Sigmoid colon (tissue), 4 donors: Measurements from ENCODE around the gene RPS14.

Experiments used
- POLR2A ChIP-seq, 2 donors: fragments of 450-650 bp; IDR thresholded peaks; one replicate each; pipeline ENCODE4 v1.6.1; 2016; ENCODE audit warnings: antibody characterized with exemption in 2 of 2, mild to moderate bottlenecking in 2 of 2, moderate library complexity in 2 of 2
- POLR2AphosphoS5 ChIP-seq, 4 donors: sonication (generic); formaldehyde crosslinking; IDR thresholded peaks; one replicate each; pipeline ENCODE4 v1.6.1; 2017; ENCODE audit warnings: antibody characterized with exemption in 4 of 4
- TF ChIP-seq, protein P1 (sequence below), 4 experiments: fragments of 450-650 bp in 3 of 4; fragments of 200-600 bp in 1 of 4; IDR thresholded peaks; one replicate each; pipeline ENCODE4 v1.5.1; 2016 to 2019; ENCODE audit warnings: antibody characterized with exemption in 4 of 4, mild to moderate bottlenecking in 3 of 4, moderate library complexity in 2 of 4

DNA sequence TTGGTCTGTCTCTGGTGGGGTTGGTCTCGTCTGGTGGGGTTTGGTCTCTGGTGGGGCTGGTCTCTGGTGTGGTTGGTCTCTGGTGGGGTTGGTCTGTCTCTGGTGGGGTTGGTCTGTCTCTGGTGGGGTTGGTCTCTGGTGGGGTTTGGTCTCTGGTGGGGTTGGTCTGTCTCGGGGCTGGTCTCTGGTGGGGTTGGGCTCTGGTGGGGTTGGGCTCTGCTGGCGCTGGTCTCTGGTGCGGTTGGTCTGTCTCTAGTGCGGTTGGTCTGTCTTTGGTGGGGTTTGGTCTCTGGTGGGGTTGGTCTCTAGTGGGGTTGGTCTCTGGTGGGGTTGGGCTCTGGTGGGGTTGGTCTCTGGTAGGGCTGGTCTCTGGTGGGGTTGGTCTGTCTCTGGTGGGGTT is 20.6 kb downstream of the RPS14 start:
- TF ChIP-seq POLR2AphosphoS5 (IDR thresholded peaks at IDR 0.05) = no peak
- TF ChIP-seq POLR2A (IDR thresholded peaks at IDR 0.05) = no peak
- TF ChIP-seq, protein P1, sequence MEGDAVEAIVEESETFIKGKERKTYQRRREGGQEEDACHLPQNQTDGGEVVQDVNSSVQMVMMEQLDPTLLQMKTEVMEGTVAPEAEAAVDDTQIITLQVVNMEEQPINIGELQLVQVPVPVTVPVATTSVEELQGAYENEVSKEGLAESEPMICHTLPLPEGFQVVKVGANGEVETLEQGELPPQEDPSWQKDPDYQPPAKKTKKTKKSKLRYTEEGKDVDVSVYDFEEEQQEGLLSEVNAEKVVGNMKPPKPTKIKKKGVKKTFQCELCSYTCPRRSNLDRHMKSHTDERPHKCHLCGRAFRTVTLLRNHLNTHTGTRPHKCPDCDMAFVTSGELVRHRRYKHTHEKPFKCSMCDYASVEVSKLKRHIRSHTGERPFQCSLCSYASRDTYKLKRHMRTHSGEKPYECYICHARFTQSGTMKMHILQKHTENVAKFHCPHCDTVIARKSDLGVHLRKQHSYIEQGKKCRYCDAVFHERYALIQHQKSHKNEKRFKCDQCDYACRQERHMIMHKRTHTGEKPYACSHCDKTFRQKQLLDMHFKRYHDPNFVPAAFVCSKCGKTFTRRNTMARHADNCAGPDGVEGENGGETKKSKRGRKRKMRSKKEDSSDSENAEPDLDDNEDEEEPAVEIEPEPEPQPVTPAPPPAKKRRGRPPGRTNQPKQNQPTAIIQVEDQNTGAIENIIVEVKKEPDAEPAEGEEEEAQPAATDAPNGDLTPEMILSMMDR (IDR thresholded peaks at IDR 0.05) = no peak
